HG03139 (cell line): Measurements from ENCODE around the gene VWA8.
"Not testable (repeated sequence)": the region's sequence is repeated elsewhere in the genome, so short reads cannot be mapped to it uniquely, and the experiment has no call there.

Source experiments
- ATAC-seq: cut with Tn5 transposase; IDR thresholded peaks from one replicate; pipeline ENCODE4 v1.9.1; 2021; ENCODE audit not compliant: unreplicated experiment

VWA8 gene

GRCh38 chr13:41811588-41812021, 149.3 kb downstream of the VWA8 start:
- ATAC-seq = peak; percentile 55

- no peak for ATAC-seq
These were observed 150.9 kb downstream of the VWA8 start for GRCh38 chr13:41809962-41810361.

DNA sequence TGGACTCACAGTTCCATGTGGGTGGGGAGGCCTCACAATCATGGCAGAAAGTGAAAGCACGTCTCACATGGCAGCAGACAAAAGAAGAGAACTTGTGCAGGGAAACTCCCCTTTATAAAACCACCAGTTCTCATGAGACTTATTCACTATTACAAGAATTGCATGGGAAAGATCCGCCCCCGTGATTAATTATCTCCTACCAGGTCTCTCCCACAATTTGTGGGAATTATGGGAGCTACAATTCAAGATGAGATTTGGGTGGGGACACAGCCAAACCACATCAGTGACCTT, 157.5 kb downstream of the VWA8 start:
- ATAC-seq = not testable (repeated sequence)

- ATAC-seq = no peak
These were observed 158.0 kb downstream of the VWA8 start for GRCh38 chr13:41802684-41803444.

- no peak for ATAC-seq
These were observed 158.7 kb downstream of the VWA8 start for GRCh38 chr13:41802043-41802683.

- no peak for ATAC-seq
These were observed 169.9 kb downstream of the VWA8 start for GRCh38 chr13:41791056-41791455.

- no peak for ATAC-seq
These were observed 172.4 kb downstream of the VWA8 start for GRCh38 chr13:41788552-41788951.

DNA sequence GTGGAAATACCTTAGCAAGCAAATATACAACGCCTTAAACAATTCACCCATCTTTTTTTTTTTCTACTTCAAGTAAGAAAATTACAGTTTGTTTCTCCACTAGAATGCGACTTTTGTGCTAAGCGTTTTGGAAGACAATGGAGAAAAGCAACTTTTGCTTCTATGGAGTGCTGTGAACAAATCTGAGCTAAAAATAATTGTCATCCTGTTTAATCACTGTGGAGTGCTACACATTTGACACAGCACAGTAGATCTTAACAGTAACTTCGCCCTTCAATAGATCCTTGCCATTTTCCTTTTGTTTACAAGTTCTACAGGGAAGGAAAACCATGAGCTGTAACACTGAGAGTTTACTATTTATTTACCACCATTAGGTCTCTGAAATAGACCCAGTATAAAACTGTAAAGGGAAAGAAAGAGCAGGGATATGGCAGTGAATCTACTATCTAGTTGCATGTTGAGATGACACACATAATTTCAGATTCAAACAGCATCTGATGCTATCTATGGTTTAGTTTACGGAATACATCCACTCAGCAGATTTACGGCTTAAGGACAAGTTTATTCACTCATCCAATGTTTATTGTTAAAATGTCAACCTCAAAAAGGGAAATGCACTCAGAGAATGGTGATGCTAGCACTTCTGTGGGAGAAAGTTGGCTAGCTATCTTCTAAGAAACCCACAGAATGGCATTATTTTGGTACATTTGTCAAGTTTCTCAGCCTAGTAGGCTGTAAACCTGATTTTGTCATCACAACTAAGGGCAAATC, 175.3 kb downstream of the VWA8 start:
- ATAC-seq = no peak

DNA sequence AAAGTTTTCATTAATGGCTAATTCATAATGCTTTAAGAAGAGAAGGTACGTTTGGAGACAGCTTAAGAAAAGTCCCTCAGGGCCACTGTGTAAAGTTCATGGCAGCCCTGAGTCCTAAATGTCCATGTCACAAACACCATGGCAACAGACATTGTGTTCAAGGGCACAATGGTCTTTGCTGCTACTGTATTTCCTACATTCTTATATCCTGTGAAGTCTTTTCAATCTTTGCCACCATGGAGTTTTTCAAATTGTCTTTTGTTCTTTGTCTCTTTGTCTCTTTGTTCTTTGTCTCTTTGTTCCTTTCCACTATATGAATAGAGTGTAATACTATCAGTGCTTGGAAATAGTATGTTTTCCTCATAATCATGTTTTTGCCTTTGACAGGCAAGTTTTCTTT, 178.8 kb downstream of the VWA8 start:
- no peak for ATAC-seq

DNA sequence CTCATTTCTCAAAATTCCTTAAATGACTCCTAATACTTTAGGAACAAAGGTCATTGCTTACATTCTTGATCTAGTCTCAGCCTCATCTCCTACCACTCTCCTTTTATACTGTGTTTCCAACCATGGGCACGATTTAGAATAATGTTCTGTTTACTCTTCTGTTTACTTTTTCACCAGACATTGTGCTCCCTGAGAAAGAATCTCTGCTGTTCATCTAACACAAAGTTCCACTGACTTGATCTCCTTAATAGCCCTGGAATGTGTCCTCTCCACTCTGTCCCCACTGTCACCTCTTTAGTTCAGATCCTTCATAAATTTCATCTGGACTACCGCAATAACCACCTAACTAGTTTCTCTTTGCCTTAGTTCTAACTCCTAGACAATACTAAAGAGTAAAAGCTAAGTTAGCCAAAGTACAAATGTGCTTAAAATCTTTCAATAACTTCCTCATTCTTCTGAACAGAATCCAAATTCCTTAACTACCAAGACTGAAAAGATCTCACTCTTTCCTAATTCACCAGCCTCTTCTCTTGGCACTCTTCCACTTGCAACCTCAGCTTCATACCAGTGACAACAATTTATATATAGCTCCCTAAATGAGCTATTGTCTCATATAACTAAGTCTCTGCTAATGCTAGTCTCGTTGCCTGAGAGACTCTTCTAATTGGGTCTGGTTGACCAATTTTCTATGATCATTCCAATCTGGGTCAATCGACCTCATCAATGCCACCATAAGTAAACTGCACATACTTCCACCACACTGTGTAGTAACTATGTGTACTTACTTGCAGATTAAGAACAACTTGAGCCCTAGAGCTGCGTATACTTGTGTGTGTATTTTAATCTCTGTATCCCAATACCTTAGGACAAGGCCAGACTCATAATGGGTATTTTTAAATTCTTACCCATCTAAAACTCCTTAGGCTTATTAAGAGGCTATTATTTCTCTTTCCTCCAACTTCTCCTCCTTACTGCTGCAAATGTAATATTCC, 179.9 kb downstream of the VWA8 start:
- ATAC-seq = no peak

GRCh38 chr13:41775251-41775650, 185.7 kb downstream of the VWA8 start:
- no peak for ATAC-seq

- ATAC-seq = no peak
These were observed 186.2 kb downstream of the VWA8 start for GRCh38 chr13:41774605-41775218.

GRCh38 chr13:41767801-41768200, 193.1 kb downstream of the VWA8 start:
- ATAC-seq = no peak

GRCh38 chr13:41766439-41766838, 194.5 kb downstream of the VWA8 start:
- ATAC-seq = no peak

DNA sequence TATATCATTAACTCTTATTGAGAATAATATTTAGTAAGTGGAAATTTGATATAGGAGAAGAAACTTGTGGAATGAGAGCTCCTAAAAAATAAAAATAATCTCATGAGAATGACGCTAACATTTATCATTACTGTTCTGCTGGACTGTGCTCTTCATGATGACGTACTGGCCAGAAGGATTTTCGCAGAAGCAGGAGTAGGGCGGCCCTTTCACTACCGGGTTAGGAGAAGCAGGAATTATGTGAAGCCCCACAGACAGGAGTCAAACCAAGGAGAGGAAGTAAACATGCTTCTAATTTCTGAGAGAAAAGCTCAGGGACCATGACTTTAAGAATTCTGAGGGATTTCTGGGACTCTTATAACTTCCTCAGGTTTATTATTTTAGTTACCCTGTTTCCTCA, 195.1 kb downstream of the VWA8 start:
- no peak for ATAC-seq

DNA sequence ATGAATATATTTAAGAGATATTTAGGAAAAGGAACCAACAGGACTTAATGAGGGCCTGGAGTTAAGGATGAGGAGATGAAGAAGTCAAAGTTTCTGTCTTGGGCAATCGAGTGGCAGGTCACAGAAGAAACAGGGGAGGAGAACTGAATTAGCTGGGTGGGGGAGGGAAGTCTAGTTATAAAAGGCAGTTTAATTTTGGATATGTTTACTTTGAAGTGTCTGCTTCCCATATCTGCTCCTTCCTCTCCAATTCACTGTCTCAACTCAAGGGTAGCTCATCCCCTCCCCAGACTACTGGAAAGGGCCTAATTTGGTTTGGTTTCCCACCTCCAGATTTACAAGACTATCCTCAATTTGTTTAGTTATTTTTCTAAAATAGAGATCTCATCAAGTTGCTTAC, 195.9 kb downstream of the VWA8 start:
- no peak for ATAC-seq

DNA sequence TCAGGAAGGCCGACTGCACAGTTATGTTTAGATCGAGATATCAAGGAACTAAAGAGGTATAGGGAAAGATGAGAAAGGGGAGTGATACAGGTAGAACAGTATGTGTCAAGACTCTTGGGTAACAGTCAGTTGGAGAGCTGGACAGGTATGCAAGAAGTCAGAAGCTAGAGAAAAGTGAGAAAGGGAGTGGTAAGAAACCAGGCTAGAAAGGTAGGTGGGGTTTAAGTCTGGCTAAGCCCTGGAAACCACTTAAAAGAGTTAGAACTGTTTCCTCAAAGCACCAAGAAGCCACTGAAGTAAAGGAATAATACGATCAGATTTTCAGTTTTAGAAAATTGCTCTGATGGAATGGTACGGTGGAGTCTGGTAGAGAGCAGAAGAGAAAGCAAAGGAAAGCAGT, 196.4 kb downstream of the VWA8 start:
- ATAC-seq = no peak

DNA sequence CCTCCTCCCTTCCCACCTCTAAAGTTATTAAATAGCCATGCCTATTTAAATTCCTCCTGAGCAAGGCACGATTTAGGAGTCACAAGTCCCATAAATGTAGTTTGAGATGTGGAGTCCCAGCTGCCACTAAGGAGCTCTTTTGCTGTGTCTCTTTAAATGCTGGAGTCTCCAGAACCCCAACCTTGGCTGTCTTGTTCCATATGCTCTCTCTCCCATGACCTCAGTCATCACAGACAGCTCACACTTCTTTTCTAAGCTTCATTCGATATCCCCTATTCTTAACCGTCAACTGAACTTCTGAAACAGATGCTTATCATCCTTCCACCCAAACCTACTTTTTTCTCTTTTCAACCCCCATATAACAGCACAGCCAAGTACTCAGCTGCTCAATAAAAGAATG, 197.1 kb downstream of the VWA8 start:
- no peak for ATAC-seq

DNA sequence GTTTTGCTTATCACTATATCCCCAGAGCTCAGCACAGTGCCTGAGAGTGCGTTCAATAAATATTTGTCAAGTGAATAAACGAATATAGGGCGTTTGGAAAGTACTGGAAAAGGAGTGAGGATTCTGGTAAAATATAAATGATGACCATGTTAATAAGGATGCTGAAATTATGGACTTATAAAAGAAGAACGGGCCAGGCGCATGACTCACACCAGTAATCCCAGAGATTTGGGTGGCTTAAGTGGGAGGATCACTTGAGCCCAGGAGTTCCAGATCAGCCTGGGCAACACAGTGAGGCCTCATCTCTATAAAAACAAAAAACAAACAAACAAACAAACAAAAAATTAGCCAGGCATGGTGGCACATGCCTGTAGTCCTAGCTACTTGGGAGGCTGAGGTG, 198.1 kb downstream of the VWA8 start:
- no peak for ATAC-seq

- no peak for ATAC-seq
These were observed 204.6 kb downstream of the VWA8 start for GRCh38 chr13:41756198-41756880.
